Measurements from ENCODE around the gene THSD7A. TPM values are rescaled to one million over a fixed set of nuclear protein-coding genes. Genes with fewer than 3 reads are reported as not detected.

The THSD7A gene
- total and polyA plus RNA-seq, 9 of the 15 experiments (the other 6 are each of a cell fraction or from before 2014, with no cell fraction given), result 0.01 to 0.02 TPM; not detected in 7

- TF ChIP-seq TAF1 (IDR thresholded peaks at IDR 0.05; ENCODE audit: control insufficient read depth, extremely low read depth, insufficient read depth, low read length, severe bottlenecking) (no peak), ATF4 (CRISPR knock-in tag; IDR thresholded peaks at IDR 0.05) (no peak), ZNF253 (CRISPR knock-in tag; conservative IDR thresholded peaks at IDR 0.05) (no peak), MXD1 (CRISPR knock-in tag; IDR thresholded peaks at IDR 0.05; ENCODE audit: borderline replicate concordance, poor library complexity, severe bottlenecking) (no peak), ZFP30 (CRISPR knock-in tag; IDR thresholded peaks at IDR 0.05; ENCODE audit: borderline replicate concordance) (no peak), CREBBP (IDR thresholded peaks at IDR 0.05; ENCODE audit: low read depth, low read length) (no peak), HDGF (IDR thresholded peaks at IDR 0.05) (no peak), MNT (conservative IDR thresholded peaks at IDR 0.05) (no peak), TEAD1 (CRISPR knock-in tag; IDR thresholded peaks at IDR 0.05) (no peak)
- TF ChIP-seq, protein P1, sequence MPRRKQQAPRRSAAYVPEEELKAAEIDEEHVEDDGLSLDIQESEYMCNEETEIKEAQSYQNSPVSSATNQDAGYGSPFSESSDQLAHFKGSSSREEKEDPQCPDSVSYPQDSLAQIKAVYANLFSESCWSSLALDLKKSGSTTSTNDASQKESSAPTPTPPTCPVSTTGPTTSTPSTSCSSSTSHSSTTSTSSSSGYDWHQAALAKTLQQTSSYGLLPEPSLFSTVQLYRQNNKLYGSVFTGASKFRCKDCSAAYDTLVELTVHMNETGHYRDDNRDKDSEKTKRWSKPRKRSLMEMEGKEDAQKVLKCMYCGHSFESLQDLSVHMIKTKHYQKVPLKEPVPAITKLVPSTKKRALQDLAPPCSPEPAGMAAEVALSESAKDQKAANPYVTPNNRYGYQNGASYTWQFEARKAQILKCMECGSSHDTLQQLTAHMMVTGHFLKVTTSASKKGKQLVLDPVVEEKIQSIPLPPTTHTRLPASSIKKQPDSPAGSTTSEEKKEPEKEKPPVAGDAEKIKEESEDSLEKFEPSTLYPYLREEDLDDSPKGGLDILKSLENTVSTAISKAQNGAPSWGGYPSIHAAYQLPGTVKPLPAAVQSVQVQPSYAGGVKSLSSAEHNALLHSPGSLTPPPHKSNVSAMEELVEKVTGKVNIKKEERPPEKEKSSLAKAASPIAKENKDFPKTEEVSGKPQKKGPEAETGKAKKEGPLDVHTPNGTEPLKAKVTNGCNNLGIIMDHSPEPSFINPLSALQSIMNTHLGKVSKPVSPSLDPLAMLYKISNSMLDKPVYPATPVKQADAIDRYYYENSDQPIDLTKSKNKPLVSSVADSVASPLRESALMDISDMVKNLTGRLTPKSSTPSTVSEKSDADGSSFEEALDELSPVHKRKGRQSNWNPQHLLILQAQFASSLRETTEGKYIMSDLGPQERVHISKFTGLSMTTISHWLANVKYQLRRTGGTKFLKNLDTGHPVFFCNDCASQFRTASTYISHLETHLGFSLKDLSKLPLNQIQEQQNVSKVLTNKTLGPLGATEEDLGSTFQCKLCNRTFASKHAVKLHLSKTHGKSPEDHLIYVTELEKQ (CRISPR knock-in tag; IDR thresholded peaks at IDR 0.05), result no peak
- TF ChIP-seq, protein P2, sequence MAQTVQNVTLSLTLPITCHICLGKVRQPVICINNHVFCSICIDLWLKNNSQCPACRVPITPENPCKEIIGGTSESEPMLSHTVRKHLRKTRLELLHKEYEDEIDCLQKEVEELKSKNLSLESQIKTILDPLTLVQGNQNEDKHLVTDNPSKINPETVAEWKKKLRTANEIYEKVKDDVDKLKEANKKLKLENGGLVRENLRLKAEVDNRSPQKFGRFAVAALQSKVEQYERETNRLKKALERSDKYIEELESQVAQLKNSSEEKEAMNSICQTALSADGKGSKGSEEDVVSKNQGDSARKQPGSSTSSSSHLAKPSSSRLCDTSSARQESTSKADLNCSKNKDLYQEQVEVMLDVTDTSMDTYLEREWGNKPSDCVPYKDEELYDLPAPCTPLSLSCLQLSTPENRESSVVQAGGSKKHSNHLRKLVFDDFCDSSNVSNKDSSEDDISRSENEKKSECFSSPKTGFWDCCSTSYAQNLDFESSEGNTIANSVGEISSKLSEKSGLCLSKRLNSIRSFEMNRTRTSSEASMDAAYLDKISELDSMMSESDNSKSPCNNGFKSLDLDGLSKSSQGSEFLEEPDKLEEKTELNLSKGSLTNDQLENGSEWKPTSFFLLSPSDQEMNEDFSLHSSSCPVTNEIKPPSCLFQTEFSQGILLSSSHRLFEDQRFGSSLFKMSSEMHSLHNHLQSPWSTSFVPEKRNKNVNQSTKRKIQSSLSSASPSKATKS (CRISPR knock-in tag; IDR thresholded peaks at IDR 0.05), result no peak
These were observed 12.7 kb downstream of the THSD7A start (continued) for GRCh38 chr7:11819271-11819670.
